IMR-90 (cell line): Measurements from ENCODE around the gene PPP1R9B. TPM values are rescaled to one million over a fixed set of nuclear protein-coding genes. Genes with fewer than 3 reads are reported as not detected.

Experiments
- ATAC-seq: fragments of 200-7000 bp; cut with Tn5 transposase; 2 replicates; pipeline ENCODE4 v1.9.1; 2020; ENCODE audit warnings: low read depth, mild to moderate bottlenecking, moderate library complexity
- BruUV-seq: library from RNA; stranded (reverse); fragments of 400-500 nt; replicated peaks from 2 replicates; lab custom pipeline; 2021; lab: Mats Ljungman, UMichigan
- CTCF ChIA-PET: fragments of 300-600 bp; formaldehyde crosslinking; extraction: SDS; loops from one replicate; lab custom pipeline; 2021; ENCODE audit warnings: antibody characterized with exemption; lab: Yijun Ruan, JAX
- POLR2A ChIA-PET: fragments of 300-600 bp; sonication (Branson Sonifier 250); formaldehyde crosslinking; loops from one replicate; lab custom pipeline; 2022; ENCODE audit warnings: antibody characterized with exemption; ENCODE audit not compliant: unreplicated experiment; lab: Charles Lee
- DNase-seq: peaks from one replicate; pipeline ENCODE4 v3.0.0; 2013
- H2AFZ ChIP-seq: replicated peaks from 2 replicates; pipeline ENCODE3; 2013; ENCODE audit warnings: low read length, mild to moderate bottlenecking; ENCODE audit not compliant: poor library complexity
- H2AK5ac ChIP-seq: 2 replicates; pipeline ENCODE4 v1.6.1; 2013; ENCODE audit warnings: low read depth, low read length, inconsistent platforms
- H2AK9ac ChIP-seq: replicated peaks from 2 replicates; pipeline ENCODE3; 2013; ENCODE audit warnings: mild to moderate bottlenecking, low read depth, low read length, moderate library complexity; ENCODE audit not compliant: poor library complexity
- H2BK120ac ChIP-seq: 2 replicates; pipeline ENCODE4 v1.6.1; 2013; ENCODE audit warnings: low read depth, low read length, inconsistent platforms
- H2BK15ac ChIP-seq: 3 replicates; pipeline ENCODE4 v1.6.1; 2013; ENCODE audit warnings: low read depth, low read length, inconsistent platforms
- H2BK20ac ChIP-seq: 2 replicates; pipeline ENCODE4 v1.6.1; 2013; ENCODE audit warnings: low read depth, mild to moderate bottlenecking, inconsistent platforms, low read length, moderate library complexity
- H2BK5ac ChIP-seq: 2 replicates; pipeline ENCODE4 v1.6.1; 2013; ENCODE audit warnings: mild to moderate bottlenecking, low read depth, low read length, inconsistent platforms; ENCODE audit not compliant: poor library complexity, severe bottlenecking
- H3K14ac ChIP-seq: replicated peaks from 2 replicates; pipeline ENCODE4 v1.6.1; 2013; ENCODE audit warnings: low read depth, low read length, inconsistent platforms
- H3K18ac ChIP-seq: 2 replicates; pipeline ENCODE4 v1.6.1; 2013; ENCODE audit warnings: low read depth, low read length, control low read depth
- H3K23ac ChIP-seq: 2 replicates; pipeline ENCODE4 v1.6.1; 2013; ENCODE audit warnings: low read depth, low read length, inconsistent platforms
- H3K27ac ChIP-seq: 2 replicates; pipeline ENCODE4 v1.5.1; 2013; ENCODE audit warnings: mild to moderate bottlenecking, control low read depth, low read length; ENCODE audit not compliant: insufficient read depth
- H3K27me3 ChIP-seq: 2 replicates; pipeline ENCODE4 v1.6.1; 2013; ENCODE audit warnings: low read length; ENCODE audit not compliant: control insufficient read depth, insufficient read depth
- H3K36me3 ChIP-seq: 2 replicates; pipeline ENCODE4 v1.6.1; 2013; ENCODE audit warnings: low read length, mixed read lengths; ENCODE audit not compliant: control insufficient read depth, insufficient read depth
- H3K4ac ChIP-seq: 2 replicates; pipeline ENCODE4 v1.6.1; 2013; ENCODE audit warnings: low read depth, low read length, inconsistent platforms
- H3K4me1 ChIP-seq: 2 replicates; pipeline ENCODE4 v1.6.1; 2013; ENCODE audit warnings: low read length, mixed read lengths; ENCODE audit not compliant: control insufficient read depth, insufficient read depth
- H3K4me2 ChIP-seq: 2 replicates; pipeline ENCODE4 v1.6.1; 2013; ENCODE audit warnings: low read depth, mild to moderate bottlenecking, control low read depth, low read length, moderate library complexity
- H3K4me3 ChIP-seq: 2 replicates; pipeline ENCODE4 v1.5.1; 2013; ENCODE audit warnings: low read depth, mild to moderate bottlenecking, control low read depth, low read length, moderate library complexity; ENCODE audit not compliant: insufficient read depth
- H3K56ac ChIP-seq: 2 replicates; pipeline ENCODE4 v1.6.1; 2013; ENCODE audit warnings: low read length, inconsistent platforms; ENCODE audit not compliant: insufficient read depth; ENCODE audit errors: extremely low read depth
- H3K79me1 ChIP-seq, 2 experiments: 2 replicates each; pipeline ENCODE4 v1.6.1; 2013; ENCODE audit warnings: low read length in 2 of 2, inconsistent platforms in 1 of 2, low read depth in 1 of 2
- H3K9ac ChIP-seq: 2 replicates; pipeline ENCODE4 v1.6.1; 2013; ENCODE audit warnings: low read depth, low read length, control low read depth
- H3K9me1 ChIP-seq: 2 replicates; pipeline ENCODE4 v1.6.1; 2013; ENCODE audit warnings: low read length, inconsistent platforms; ENCODE audit not compliant: insufficient read depth
- H3K9me3 ChIP-seq: 2 replicates; pipeline ENCODE4 v1.6.1; 2013; ENCODE audit warnings: low read length; ENCODE audit not compliant: control insufficient read depth, insufficient read depth
- H4K20me1 ChIP-seq: 2 replicates; pipeline ENCODE4 v1.6.1; 2013; ENCODE audit warnings: low read length, inconsistent platforms; ENCODE audit not compliant: insufficient read depth
- H4K5ac ChIP-seq: 2 replicates; pipeline ENCODE4 v1.6.1; 2013; ENCODE audit warnings: mild to moderate bottlenecking, low read depth, low read length, control low read depth
- H4K8ac ChIP-seq, 2 experiments: 2 replicates each; pipeline ENCODE4 v1.6.1; 2013; ENCODE audit warnings: low read depth in 2 of 2, low read length in 2 of 2, control low read depth in 1 of 2, inconsistent platforms in 1 of 2
- H4K91ac ChIP-seq: 2 replicates; pipeline ENCODE4 v1.6.1; 2013; ENCODE audit warnings: low read depth, low read length, inconsistent platforms; ENCODE audit not compliant: insufficient read depth
- BHLHE40 ChIP-seq: fragments of 150-350 bp; IDR thresholded peaks from 2 replicates; pipeline ENCODE4 v1.6.1; 2016; ENCODE audit warnings: mild to moderate bottlenecking, low read depth, low read length
- CEBPB ChIP-seq: IDR thresholded peaks from 2 replicates; pipeline ENCODE4 v1.6.1; 2012; ENCODE audit warnings: low read depth, low read length, improper control_type of control experiment
- FOS ChIP-seq: fragments of 150-350 bp; IDR thresholded peaks from 2 replicates; pipeline ENCODE4 v1.6.1; 2016; ENCODE audit warnings: low read depth, low read length
- MAFK ChIP-seq: IDR thresholded peaks from 2 replicates; pipeline ENCODE4 v1.6.1; 2012; ENCODE audit warnings: low read depth, low read length, improper control_type of control experiment
- MAZ ChIP-seq: IDR thresholded peaks from 2 replicates; pipeline ENCODE4 v1.6.1; 2012; ENCODE audit warnings: low read depth, mild to moderate bottlenecking, low read length, improper control_type of control experiment, moderate library complexity, borderline replicate concordance
- RAD21 ChIP-seq: IDR thresholded peaks from 2 replicates; pipeline ENCODE4 v1.6.1; 2012; ENCODE audit warnings: low read length, improper control_type of control experiment
- RCOR1 ChIP-seq: IDR thresholded peaks from 2 replicates; pipeline ENCODE4 v1.6.1; 2012; ENCODE audit warnings: mild to moderate bottlenecking, low read length, improper control_type of control experiment; ENCODE audit not compliant: insufficient replicate concordance
- SMC3 ChIP-seq: fragments of 150-350 bp; IDR thresholded peaks from 2 replicates; pipeline ENCODE4 v1.6.1; 2016; ENCODE audit warnings: low read depth, mild to moderate bottlenecking, antibody characterized with exemption, low read length, moderate library complexity
- WGBS, 2 experiments: methylation state at CpG; one replicate each; pipeline versions ENCODE4 v1.1.5 to v1.1.7; 2013; ENCODE audit warnings: missing lambda C conversion rate in 2 of 2; ENCODE audit not compliant: insufficient read length in 1 of 2; ENCODE audit errors: extremely low coverage in 2 of 2; 5-methylcytosine and 5-hydroxymethylcytosine counted together
- dilution Hi-C: fragments of 300-500 bp; cut with HindIII; formaldehyde crosslinking; loops from one replicate; pipeline ENCODE4 v1.14.3; 2018; ENCODE audit warnings: low sequenced_read_pairs; ENCODE audit not compliant: unreplicated experiment
- in situ Hi-C: fragments of 300-500 bp; cut with MboI; formaldehyde crosslinking; loops from 3 replicates; pipeline ENCODE4 v1.14.3; 2019; ENCODE audit warnings: low sequenced_read_pairs, inconsistent platforms, mixed read lengths
- intact Hi-C: fragments of 100-400 bp; cut with micrococcal nuclease; formaldehyde crosslinking; loops from 2 replicates; pipeline ENCODE4 v1.10.0; 2022
- polyA plus RNA-seq, 3 experiments: library from polyadenylated mRNA; depleted of rRNA; stranded (reverse); fragments of >200 nt; gene quantifications; 2 replicates each; pipeline ENCODE4 v1.2.3, GENCODE V29; 2012; ENCODE audit warnings: low replicate concordance in 1 of 3
- total RNA-seq: library from RNA; depleted of rRNA; stranded (reverse); fragments of >200 nt; gene quantifications from 2 replicates; pipeline ENCODE4 v1.2.3, GENCODE V29; 2012

Gene PPP1R9B
- total and polyA plus RNA-seq, 2 of the 4 experiments (the other 2 are of a cell fraction), result 23.0 to 28.0 TPM

GRCh38 chr17:50133028-50133768 is 17.3 kb downstream of the PPP1R9B start:
- H2BK20ac ChIP-seq, result no peak overlapping the region
- peaks cover 38% of the 10 kb centered on the region for H3K36me3 ChIP-seq
- H2AK5ac ChIP-seq, result peak overlapping the region; percentile 82; the same call in 1 of the 2 replicates
- 0 out of 2 replicates have a peak overlapping the region, but pooled peaks have one; percentile 5 for H3K18ac ChIP-seq
- H2BK120ac ChIP-seq, result no peak overlapping the region; the same call in 1 of the 2 replicates
- H3K9me1 ChIP-seq, result peaks cover 6% of the 10 kb centered on the region
- ChIA-PET POLR2A (interaction anchor here (0.6 kb wide), 1 partner anchor 66 kb away, joined by 9 read pairs; no protein-coding TSS in a partner anchor), CTCF (interaction anchor here (0.9 kb wide), 1 partner anchor 29 kb away, joined by 3 read pairs; no protein-coding TSS in a partner anchor)
- peak overlapping the region; percentile 59 for H2BK5ac ChIP-seq
- peak overlapping the region; percentile 52 for H3K14ac ChIP-seq
- H4K91ac ChIP-seq, result no peak overlapping the region
- peaks cover 20% of the 10 kb centered on the region for H3K4me1 ChIP-seq
- H4K5ac ChIP-seq, result peak overlapping the region; percentile 31; the same call in 1 of the 2 replicates
- no peak overlapping the region; the same call in 2 of the 3 replicates for H2BK15ac ChIP-seq
- peak; percentile 55 for DNase-seq
- H2AK9ac ChIP-seq, result peak overlapping the region; percentile 81
- peak overlapping the region; percentile 3 for H3K4me2 ChIP-seq
- ATAC-seq, result peak; percentile 25
- 0 out of 2 replicates have a peak overlapping the region, but pooled peaks have one; percentile 24 for H3K23ac ChIP-seq
- H3K4ac ChIP-seq, result peak overlapping the region; percentile 66
- H3K79me1 ChIP-seq, result peaks cover 18 to 56% of the 10 kb centered on the region in 2 experiments; a peak in 3 of 4 replicates
- H3K27me3 ChIP-seq, result no peaks in the 10 kb centered on the region
- peak overlapping the region; percentile 29; the same call in 1 of the 2 replicates for H3K27ac ChIP-seq
- intact Hi-C loops, result no loop called here
- H3K4me3 ChIP-seq, result no peak overlapping the region
- no TSS peak for BruUV-seq
- dilution Hi-C loops, result no loop called here
- 50% methylated on average over 1 of the region's 7 CpGs; no CpG with 5 or more reads in 1 of the 2 experiments for WGBS, 2 experiments
- H3K9ac ChIP-seq, result 0 out of 2 replicates have a peak overlapping the region, but pooled peaks have one; percentile 14
- H3K56ac ChIP-seq, result peak overlapping the region; percentile 71; the same call in 1 of the 2 replicates
- H3K9me3 ChIP-seq, result no peaks in the 10 kb centered on the region
- no peak for TF ChIP-seq SMC3
- no peak for TF ChIP-seq MAFK
- TF ChIP-seq BHLHE40, result no peak
- peak; percentile 42; the same call in 1 of the 2 replicates for TF ChIP-seq MAZ
- peak; percentile 43; the same call in 1 of the 2 replicates for TF ChIP-seq FOS
- no peak for TF ChIP-seq RAD21
- no peak for TF ChIP-seq RCOR1
- TF ChIP-seq CEBPB, result no peak
- H4K20me1 ChIP-seq, result peaks cover 27% of the 10 kb centered on the region
- H2AFZ ChIP-seq, result peak overlapping the region; percentile 71
- peak overlapping the region in 1 of 2 experiments; percentile 6; a peak in 1 of 4 replicates for H4K8ac ChIP-seq
- in situ Hi-C loops, result no loop called here
